Dermis blood vessel endothelial cell (primary cell): ENCODE data around the gene OR10V1. TPM values are rescaled to one million over a fixed set of nuclear protein-coding genes. Genes with fewer than 3 reads are reported as not detected.

Experiments used
- DNase-seq: peaks from one replicate; pipeline ENCODE4 v3.0.0; 2010
- total RNA-seq: library from RNA; depleted of rRNA; stranded (reverse); fragments of >200 nt; gene quantifications from 2 replicates; pipeline ENCODE4 v1.2.3, GENCODE V29; 2014

The OR10V1 gene
- total RNA-seq: not detected in 2 replicates

- no peak for DNase-seq
Observed at GRCh38 chr11:59713745-59714144, at the start of gene OR10V1. TSS of gene OR10V1 (minus strand) at chr11:59713845. CDS start at chr11:59713845, 0 bp downstream.

GRCh38 chr11:59761993-59762392 lies 48.3 kb upstream of the OR10V1 start:
- DNase-seq: peak; percentile 29

GRCh38 chr11:59760771-59761170 lies 47.1 kb upstream of the OR10V1 start:
- no peak for DNase-seq

- DNase-seq: no peak
Observed at GRCh38 chr11:59759900-59760299, 46.3 kb upstream of the OR10V1 start.

- DNase-seq: no peak
Observed at GRCh38 chr11:59758401-59759037, 44.9 kb upstream of the OR10V1 start.

- DNase-seq: peak; percentile 49
Observed at GRCh38 chr11:59756845-59757244, 43.2 kb upstream of the OR10V1 start.

GRCh38 chr11:59756558-59756840 lies 42.9 kb upstream of the OR10V1 start:
- peak; percentile 52 for DNase-seq

GRCh38 chr11:59755701-59756557 lies 42.3 kb upstream of the OR10V1 start:
- peak; percentile 89 for DNase-seq

- peak; percentile 74 for DNase-seq
Observed at GRCh38 chr11:59754859-59755700, 41.4 kb upstream of the OR10V1 start, which contains the start of gene STX3. TSS of gene STX3 (plus strand) at chr11:59755376. CDS start at chr11:59755606, 230 bp downstream.

- DNase-seq: peak; percentile 46
Observed at GRCh38 chr11:59754494-59754858, 40.8 kb upstream of the OR10V1 start.

- DNase-seq: peak; percentile 89
Observed at GRCh38 chr11:59753650-59754493, 40.2 kb upstream of the OR10V1 start.

GRCh38 chr11:59746111-59746510 lies 32.5 kb upstream of the OR10V1 start:
- DNase-seq: no peak

GRCh38 chr11:59730896-59731565 lies 17.4 kb upstream of the OR10V1 start:
- DNase-seq: no peak

- DNase-seq: no peak
Observed at GRCh38 chr11:59729834-59730233, 16.2 kb upstream of the OR10V1 start.

GRCh38 chr11:59728913-59729312 lies 15.3 kb upstream of the OR10V1 start:
- no peak for DNase-seq

GRCh38 chr11:59728154-59728553 lies 14.5 kb upstream of the OR10V1 start:
- no peak for DNase-seq

GRCh38 chr11:59727426-59727825 lies 13.8 kb upstream of the OR10V1 start:
- DNase-seq: no peak

- no peak for DNase-seq
Observed at GRCh38 chr11:59724066-59724465, 10.4 kb upstream of the OR10V1 start.

GRCh38 chr11:59719556-59719955 lies 5.9 kb upstream of the OR10V1 start:
- no peak for DNase-seq

GRCh38 chr11:59716051-59716450 lies 2.4 kb upstream of the OR10V1 start:
- no peak for DNase-seq

- no peak for DNase-seq
Observed at GRCh38 chr11:59710136-59710847, 3.4 kb downstream of the OR10V1 start.
